ENCODE results near the gene SCNN1B. TPM values are rescaled to one million over a fixed set of nuclear protein-coding genes. Genes with fewer than 3 reads are reported as not detected.

SCNN1B gene
- total RNA-seq, 1 experiment from 2014 or later: not detected

DNA sequence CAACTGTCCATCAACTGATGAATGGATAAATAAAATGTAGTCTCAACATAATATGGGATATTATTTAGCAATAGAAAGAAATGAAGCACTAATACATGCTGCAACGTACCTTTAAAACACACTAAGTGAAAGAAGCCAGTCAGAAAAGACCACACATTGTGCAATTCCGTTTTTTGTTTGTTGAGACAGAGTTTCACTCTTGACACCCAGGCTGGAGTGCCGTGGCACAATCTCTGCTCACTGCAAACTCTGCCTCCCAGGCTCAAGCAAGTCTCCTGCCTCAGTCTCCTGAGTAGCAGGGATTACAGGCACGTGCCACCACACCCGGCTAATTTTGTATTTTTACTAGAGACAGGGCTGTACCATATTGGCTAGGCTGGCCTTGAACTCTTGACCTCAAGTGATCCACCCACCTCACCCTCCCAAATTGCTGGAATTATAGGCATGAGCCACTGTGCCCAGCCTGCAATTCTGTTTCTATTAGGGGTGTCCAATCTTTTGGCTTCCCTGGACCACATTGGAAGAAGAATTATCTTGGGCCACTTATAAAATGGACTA, 40.1 kb downstream of the SCNN1B start:
- Mint-ChIP-seq H3K27ac (ENCODE audit: unreplicated experiment) (no peak overlapping the region), H3K4me1 (ENCODE audit: low read depth, unreplicated experiment) (no peaks in the 10 kb centered on the region), H3K9me3 (ENCODE audit: unreplicated experiment) (no peaks in the 10 kb centered on the region), H3K36me3 (ENCODE audit: insufficient read depth, unreplicated experiment) (no peaks in the 10 kb centered on the region), H3K27me3 (ENCODE audit: insufficient read depth, unreplicated experiment) (peaks cover 11% of the 10 kb centered on the region), H3K4me3 (ENCODE audit: unreplicated experiment) (no peak overlapping the region)
- no TSS peak for BruUV-seq (replicated peaks)
- ChIA-PET POLR2A (no interaction called here), CTCF (no interaction called here)
- intact Hi-C loops (cut with micrococcal nuclease; ENCODE audit: unreplicated experiment): loop anchor here (10.0 kb wide), 1 partner anchor 93 kb away; no protein-coding TSS in a partner anchor
- no peak for DNase-seq
- H3K9me3 ChIP-seq: no peaks in the 10 kb centered on the region
- no peak for TF ChIP-seq CTCF (IDR thresholded peaks at IDR 0.05; ENCODE audit: insufficient read depth in 1 of 2, low read depth in 1 of 2, low read length in 1 of 2, severe bottlenecking in 1 of 2, unreplicated experiment in 1 of 2)
- H3K36me3 ChIP-seq (ENCODE audit: control insufficient read depth, insufficient read depth, low read length): no peaks in the 10 kb centered on the region
- H3K27me3 ChIP-seq (replicated peaks; ENCODE audit: control insufficient read depth, insufficient read depth, low read length): no peaks in the 10 kb centered on the region; the same call in 1 of the 2 replicates
- H3K4me3 ChIP-seq (ENCODE audit: low read depth, low read length): no peak overlapping the region
- no peaks in the 10 kb centered on the region for H3K4me1 ChIP-seq

DNA sequence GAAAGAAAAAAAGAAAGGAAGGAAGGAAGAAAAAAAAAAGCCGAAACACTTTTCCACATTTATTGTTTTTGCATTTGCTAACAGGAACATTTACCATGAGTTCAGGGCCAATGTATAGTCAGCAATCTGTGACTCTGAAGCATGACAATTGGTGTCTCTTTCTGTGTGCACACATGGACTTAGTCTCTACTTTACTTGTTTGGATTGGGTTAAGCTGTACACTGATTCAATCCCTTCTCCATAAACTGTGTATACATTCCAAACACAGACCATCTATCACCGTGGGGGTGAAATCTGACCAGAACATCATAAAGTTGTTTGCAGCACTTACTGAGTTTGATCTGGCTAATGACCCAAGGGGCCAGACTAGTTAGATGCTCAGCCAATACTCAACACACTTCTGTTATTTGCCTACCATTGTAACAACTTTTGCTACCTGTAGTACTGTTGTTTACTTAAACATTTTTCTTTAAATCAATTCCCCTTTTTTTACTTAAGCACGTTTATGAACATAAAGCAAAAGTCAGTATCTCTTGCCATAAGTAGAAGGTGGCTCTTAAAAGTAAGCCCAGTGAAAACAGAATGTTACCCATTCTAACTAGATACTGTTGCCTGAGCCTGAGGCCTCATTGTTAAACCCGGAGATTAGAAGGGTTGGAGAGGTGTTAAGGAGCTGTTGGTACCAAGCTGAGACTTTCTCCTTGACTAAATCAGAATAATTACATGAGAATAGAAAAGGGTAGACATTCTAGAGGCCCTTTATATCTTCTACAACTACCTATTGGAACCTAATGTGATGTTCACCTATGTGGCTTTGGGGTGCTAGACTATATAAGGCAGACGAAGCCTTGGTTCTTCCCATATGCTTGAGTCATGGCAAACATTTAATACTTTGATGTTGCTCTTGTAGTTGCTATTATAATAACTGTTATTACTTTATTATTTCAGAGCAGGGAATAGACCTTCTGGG, 41.8 kb downstream of the SCNN1B start:
- H3K4me3 Mint-ChIP-seq (ENCODE audit: unreplicated experiment): no peak overlapping the region
- DNase-seq: no peak
- ChIA-PET POLR2A (no interaction called here), CTCF (no interaction called here)
- H3K27ac Mint-ChIP-seq (ENCODE audit: unreplicated experiment): no peak overlapping the region
- H3K9me3 ChIP-seq: no peaks in the 10 kb centered on the region
- peaks cover 11% of the 10 kb centered on the region for H3K27me3 Mint-ChIP-seq (ENCODE audit: insufficient read depth, unreplicated experiment)
- BruUV-seq (replicated peaks): no TSS peak
- H3K27me3 ChIP-seq (replicated peaks; ENCODE audit: control insufficient read depth, insufficient read depth, low read length): no peaks in the 10 kb centered on the region; the same call in 1 of the 2 replicates
- no peaks in the 10 kb centered on the region for H3K36me3 Mint-ChIP-seq (ENCODE audit: insufficient read depth, unreplicated experiment)
- no peaks in the 10 kb centered on the region for H3K4me1 ChIP-seq
- intact Hi-C loops (cut with micrococcal nuclease; ENCODE audit: unreplicated experiment): loop anchor here (10.0 kb wide), 1 partner anchor 91 kb away; no protein-coding TSS in a partner anchor
- H3K4me3 ChIP-seq (ENCODE audit: low read depth, low read length): no peak overlapping the region
- no peak for TF ChIP-seq CTCF (IDR thresholded peaks at IDR 0.05; ENCODE audit: insufficient read depth in 1 of 2, low read depth in 1 of 2, low read length in 1 of 2, severe bottlenecking in 1 of 2, unreplicated experiment in 1 of 2)
- no peaks in the 10 kb centered on the region for H3K36me3 ChIP-seq (ENCODE audit: control insufficient read depth, insufficient read depth, low read length)
- no peaks in the 10 kb centered on the region for H3K4me1 Mint-ChIP-seq (ENCODE audit: low read depth, unreplicated experiment)
- H3K9me3 Mint-ChIP-seq (ENCODE audit: unreplicated experiment): no peaks in the 10 kb centered on the region

- no peaks in the 10 kb centered on the region for H3K36me3 ChIP-seq (ENCODE audit: control insufficient read depth, insufficient read depth, low read length)
- H3K27me3 Mint-ChIP-seq (ENCODE audit: insufficient read depth, unreplicated experiment): peaks cover 11% of the 10 kb centered on the region
- H3K4me3 Mint-ChIP-seq (ENCODE audit: unreplicated experiment): no peak overlapping the region
- H3K9me3 Mint-ChIP-seq (ENCODE audit: unreplicated experiment): no peaks in the 10 kb centered on the region
- CTCF ChIA-PET: no interaction called here
- H3K9me3 ChIP-seq: no peaks in the 10 kb centered on the region
- no peaks in the 10 kb centered on the region for H3K4me1 ChIP-seq
- no TSS peak for BruUV-seq (replicated peaks)
- no peak overlapping the region for H3K4me3 ChIP-seq (ENCODE audit: low read depth, low read length)
- POLR2A ChIA-PET: no interaction called here
- H3K27ac Mint-ChIP-seq (ENCODE audit: unreplicated experiment): no peak overlapping the region
- H3K4me1 Mint-ChIP-seq (ENCODE audit: low read depth, unreplicated experiment): no peaks in the 10 kb centered on the region
- H3K27me3 ChIP-seq (replicated peaks; ENCODE audit: control insufficient read depth, insufficient read depth, low read length): no peaks in the 10 kb centered on the region
- DNase-seq: no peak
- intact Hi-C loops (cut with micrococcal nuclease; ENCODE audit: unreplicated experiment): loop anchor here (10.0 kb wide), 1 partner anchor 90 kb away; no protein-coding TSS in a partner anchor
- no peaks in the 10 kb centered on the region for H3K36me3 Mint-ChIP-seq (ENCODE audit: insufficient read depth, unreplicated experiment)
- no peak for TF ChIP-seq CTCF (IDR thresholded peaks at IDR 0.05; ENCODE audit: insufficient read depth in 1 of 2, low read depth in 1 of 2, low read length in 1 of 2, severe bottlenecking in 1 of 2, unreplicated experiment in 1 of 2)
Measured at GRCh38 chr16:23345237-23345636, 43.1 kb downstream of the SCNN1B start.
